Activated CD4-positive, alpha-beta T cell treated with anti-CD3 and anti-CD28 coated beads, Interleukin-2, amount 50 U/mL, for 24 hours (primary cell): ENCODE measurements around the gene HNRNPM.
"Not testable (repeated sequence)": the region's sequence is repeated elsewhere in the genome, so short reads cannot be mapped to it uniquely, and the experiment has no call there.

Source experiments
- DNase-seq, 2 donors: peaks; one replicate each; pipeline ENCODE4 v3.0.0-alpha.2; 2020; ENCODE audit warnings: low read depth in 1 of 2, low spot score in 1 of 2

HNRNPM gene

GRCh38 chr19:8423817-8424223 lies 21.0 kb upstream of the HNRNPM start:
- DNase-seq, result no peak

DNA sequence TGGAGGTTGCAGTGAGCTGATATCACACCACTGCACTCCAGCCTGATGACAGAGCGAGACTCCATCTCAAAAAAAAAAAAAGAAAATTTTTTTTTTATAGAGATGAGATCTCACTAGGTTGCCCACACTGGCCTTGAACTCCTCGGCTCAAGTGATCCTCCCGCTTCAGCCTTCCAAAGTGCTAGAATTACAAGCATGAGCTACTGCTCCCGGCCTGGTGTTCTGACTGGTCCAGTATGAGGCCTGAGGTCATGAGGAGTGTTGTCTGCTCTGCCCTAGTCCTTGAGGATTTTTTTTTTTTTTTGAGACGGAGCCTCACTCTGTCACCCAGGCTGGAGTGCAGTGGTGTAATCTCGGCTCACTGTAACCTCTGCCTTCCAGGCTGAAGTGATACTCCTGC lies 19.4 kb upstream of the HNRNPM start:
- DNase-seq, result not testable (repeated sequence)

GRCh38 chr19:8426283-8426682 lies 18.5 kb upstream of the HNRNPM start:
- DNase-seq, result no peak

DNA sequence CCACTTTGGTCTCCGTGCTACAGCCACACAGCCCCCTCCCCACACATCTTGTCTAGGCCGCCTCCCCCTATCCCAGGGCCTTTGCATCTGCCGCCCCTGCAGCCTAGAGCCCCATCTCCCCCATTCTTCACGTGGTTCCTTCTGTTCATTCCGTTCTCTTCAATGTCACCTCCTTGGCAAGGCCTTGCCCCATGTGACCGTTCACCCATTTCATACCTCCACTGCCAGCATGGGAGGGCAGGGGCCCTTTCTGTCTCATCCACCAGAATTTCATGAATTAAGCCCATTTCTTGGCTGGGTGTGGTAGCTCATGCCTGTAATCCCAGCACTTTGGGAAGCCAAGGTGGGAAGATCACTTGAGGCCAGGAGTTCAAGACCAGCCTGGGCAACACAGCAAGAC lies 15.7 kb upstream of the HNRNPM start:
- DNase-seq, result no peak

- DNase-seq, result no peak
Measured at GRCh38 chr19:8429826-8430225, 14.9 kb upstream of the HNRNPM start.

GRCh38 chr19:8430650-8431049 lies 14.1 kb upstream of the HNRNPM start:
- no peak for DNase-seq

DNA sequence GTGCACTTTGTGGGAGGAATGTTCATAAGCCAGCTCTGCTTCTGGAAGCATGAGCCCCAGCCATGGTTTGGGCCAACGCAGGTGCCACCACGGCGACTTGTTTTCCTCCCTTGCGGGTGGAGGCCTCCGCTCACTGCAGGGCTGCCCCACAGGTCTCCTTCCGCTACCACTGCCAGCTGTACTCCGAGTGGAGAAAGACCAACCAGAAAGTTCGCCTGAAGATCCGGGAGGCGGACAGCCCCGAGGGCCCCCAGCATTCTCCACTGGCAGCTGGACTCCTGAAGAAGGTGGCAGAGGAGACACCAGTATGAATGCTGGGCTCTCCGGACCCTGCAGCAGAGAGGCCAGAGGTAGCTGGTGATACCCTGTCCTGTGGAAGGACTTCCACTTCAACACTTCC lies 6.5 kb upstream of the HNRNPM start:
- DNase-seq, result no peak

DNA sequence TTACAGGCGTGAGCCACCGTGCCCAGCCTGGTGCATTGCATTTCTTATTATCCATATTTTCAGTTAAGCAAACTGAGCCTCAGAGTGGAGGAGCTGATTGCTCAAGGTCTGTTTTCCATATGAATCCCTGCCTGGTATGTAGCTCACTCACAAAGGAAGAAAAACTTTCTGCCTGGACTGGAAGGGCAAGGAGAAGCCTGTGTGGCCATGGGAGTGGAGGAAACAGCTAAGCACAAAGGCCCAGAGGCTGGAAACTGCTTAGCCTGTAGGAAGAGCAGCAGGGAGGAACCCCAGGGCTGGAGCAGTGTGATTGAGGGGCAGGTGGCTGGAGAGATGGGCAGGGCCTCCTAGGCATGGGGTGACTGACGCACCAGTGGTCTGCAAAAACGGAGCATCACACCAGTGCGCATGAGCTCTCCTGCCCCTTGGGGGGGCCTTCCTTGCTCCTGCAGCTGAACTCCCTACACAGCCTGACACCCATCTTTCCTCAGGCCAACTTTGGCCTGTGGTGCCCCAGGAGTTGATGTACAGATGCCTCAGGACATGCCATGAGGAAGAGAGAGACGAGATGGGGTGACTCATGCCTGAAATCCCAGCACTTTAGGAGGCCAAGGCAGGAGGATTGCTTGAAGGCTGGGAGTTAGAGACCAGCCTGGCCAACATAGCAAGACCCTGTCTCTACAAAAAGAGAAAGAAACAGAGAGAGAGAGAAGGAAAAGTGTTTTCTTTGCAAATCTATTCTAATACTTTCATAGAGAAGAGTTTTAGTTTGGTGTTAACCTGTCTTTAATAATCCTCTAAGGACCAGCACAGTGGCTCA lies 2.8 kb upstream of the HNRNPM start:
- DNase-seq, result no peak

GRCh38 chr19:8444140-8444676 lies 567 bp upstream of the HNRNPM start:
- DNase-seq, result not testable (repeated sequence)

DNA sequence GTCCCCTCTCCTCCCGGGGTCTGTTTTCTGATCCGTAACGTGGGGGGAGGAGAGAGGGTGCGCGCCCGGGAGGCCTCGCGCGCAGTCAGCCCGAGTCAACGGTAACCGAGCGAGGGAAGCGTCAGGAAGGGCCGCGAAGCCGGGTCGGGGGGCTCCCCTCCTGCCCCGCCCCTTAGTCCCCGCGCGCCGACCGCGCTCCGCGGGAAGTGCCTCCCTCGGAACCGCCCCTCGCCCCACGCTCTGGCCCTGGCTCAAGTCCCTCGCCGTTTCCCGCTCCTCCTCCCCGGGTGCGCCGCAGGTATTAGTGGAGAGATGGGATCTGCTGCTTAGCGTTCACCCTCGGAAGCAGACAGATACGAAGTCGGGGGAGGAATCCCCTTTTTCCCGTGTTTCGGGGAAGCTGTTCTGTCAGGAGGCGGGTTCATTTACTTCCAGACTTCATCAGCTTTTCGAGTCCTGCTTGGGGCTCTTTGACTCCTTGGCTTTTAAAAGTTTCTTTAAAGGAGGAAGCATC lies 770 bp downstream of the HNRNPM start:
- peak; percentile 9 to 10 for DNase-seq

DNA sequence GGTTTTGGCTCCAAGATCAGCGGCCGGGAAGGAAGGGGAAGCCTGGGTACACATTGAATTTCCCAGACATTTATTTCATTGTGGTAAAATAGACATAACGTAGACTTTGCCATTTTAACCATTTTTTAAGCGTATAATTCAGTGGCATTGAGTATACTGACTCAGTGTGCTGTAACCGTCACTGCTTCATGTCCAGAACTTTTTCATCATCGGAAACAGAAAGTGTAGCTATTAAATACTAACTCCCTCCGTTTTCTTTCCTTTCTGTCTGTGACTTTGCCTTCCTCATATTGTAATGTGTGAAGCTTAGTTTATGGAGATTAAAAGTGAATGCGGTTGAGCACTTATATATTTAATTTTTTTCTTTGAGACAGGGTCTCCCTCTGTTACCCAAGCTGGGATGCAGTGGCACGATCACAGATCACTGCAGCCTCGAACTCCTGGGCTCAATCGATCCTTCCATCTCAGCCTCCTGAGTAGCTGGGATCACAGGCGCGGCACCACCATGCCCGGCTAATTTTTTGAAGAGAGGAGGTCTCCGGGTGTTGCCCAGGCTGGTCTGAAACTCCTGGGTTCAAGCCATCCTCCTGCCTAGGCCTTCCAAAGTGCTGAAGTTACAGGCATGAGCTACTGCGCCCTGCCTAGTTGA lies 1.4 kb downstream of the HNRNPM start:
- DNase-seq, result no peak

DNA sequence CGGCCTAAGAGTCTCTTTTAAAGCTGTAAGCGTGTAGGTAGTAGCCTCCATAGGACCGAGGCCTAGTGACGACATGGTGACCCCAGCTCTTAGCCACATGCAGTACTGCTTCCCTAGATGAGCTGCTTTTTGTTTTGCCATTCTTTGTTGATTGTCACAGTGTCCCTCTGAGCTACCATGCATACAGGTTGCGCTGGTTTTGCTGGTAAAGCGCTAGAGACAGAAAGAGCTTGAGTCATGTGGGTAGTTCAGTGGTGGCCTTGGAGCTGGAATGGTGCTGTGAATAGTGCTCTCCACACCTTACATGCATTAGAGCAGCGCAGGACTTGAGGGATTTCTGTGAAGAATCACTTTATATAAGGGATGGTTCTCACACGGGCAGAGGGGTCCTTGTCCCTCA lies 5.1 kb downstream of the HNRNPM start:
- no peak for DNase-seq

DNA sequence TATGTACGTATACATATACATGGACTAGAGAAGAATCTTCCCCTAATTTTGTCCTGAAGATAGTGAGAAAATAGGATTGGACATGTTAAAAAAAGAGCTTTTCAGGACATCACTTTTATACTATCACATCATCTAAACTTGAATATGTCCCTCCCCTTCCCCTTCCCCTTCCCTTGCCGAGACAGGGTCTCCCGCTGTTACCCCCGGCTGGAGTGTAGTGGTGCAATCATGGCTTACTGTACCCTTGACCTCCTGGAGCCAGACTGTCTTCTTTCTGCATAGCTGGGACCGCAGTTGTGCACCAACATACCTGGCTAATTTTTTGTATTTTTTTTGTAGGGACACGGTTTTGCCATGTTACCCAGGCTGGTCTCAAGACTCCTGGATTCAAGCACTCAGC lies 6.6 kb downstream of the HNRNPM start:
- no peak for DNase-seq

DNA sequence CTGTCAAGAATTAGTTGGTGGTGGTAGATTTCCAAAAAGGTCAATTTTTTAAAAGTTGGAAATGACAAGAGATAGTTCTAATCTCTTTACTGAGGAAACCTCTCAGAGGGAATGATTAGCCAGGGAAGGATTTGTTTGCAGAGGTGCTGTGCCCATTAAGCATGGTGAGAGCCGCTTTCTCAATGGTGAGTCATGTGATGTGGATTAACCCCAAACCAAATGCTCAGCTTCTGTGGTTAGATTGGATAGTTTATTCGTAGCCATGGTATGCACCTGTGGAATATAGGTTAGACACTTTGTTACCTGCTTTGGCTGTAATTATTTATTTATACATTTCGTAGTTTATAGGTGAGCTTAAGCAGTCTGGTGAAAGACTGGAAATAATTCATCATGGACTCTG lies 7.1 kb downstream of the HNRNPM start:
- no peak for DNase-seq

DNA sequence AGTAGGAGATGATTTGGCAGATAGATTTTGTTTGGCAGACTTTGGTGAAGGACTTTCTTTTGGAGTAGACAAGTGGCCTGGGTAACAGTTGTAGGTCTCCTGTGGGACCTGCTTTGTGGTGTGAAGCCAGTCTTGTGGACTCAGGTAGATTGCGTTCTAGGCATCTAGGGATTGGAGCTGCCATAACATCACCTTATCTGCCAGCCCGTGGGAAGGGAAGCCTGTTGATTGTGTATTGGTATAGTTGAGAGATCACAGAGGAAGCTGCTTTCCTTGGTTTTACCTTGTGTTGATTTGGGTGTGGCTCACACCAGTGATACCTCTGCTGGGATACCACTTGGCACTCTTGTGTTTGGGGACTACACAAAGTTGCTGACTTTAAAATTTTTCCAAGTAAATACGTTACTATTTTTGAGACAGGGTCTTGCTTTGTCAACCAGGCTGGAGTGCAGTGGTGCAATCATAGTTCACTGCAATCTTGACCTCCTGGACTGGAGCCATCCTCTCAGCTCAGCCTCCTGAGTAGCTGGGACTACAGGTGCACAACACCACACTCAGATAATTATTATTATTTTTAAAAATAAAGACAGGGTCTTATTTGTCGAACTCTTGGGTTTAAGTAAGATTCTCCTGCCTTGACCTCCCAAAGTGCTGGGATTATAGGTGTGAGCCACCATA lies 7.8 kb downstream of the HNRNPM start:
- no peak for DNase-seq

DNA sequence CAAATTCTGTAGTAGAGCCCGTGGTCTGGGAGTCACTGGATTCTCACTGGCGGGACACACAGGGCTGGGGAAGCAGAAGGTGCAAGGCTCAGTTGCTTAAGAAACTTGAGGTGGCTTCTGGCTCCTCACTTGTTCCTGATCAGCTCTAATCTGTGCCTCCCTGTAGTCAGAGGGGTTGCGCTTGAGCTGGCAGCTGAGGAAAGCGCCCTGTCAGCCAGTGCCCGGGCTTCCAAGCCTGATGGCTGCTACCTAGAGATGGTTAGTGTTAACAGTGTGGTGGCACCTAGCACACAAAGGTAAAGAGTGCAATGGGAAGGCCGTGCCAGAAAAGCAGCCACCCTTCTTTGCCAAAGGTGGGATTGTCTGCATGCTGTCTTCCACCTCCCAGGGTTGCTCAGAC lies 8.8 kb downstream of the HNRNPM start:
- no peak for DNase-seq

- DNase-seq, result no peak
Measured at GRCh38 chr19:8454218-8454617, 9.4 kb downstream of the HNRNPM start.

DNA sequence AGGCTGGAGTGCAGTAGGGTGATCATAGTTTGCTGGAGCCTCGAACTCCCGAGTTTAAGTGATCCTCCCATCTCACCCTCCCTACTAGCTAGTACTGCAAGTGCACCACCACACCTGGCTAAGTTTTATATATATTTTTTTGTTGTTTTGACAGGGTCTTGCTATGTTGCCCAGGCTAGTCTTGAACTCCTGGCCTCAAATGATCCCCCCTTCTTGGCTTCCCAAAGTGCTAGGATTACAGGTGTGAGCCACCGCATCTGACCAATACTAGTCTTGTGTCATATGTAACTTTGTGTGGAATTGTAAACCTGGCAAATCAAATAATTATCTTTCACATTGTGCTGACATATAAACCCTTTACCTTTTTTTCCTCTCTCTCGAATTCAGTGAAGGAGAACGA lies 10.2 kb downstream of the HNRNPM start:
- DNase-seq, result no peak

GRCh38 chr19:8456064-8456463 lies 11.3 kb downstream of the HNRNPM start:
- DNase-seq, result no peak

- DNase-seq, result no peak
Measured at GRCh38 chr19:8457209-8457608, 12.4 kb downstream of the HNRNPM start.

DNA sequence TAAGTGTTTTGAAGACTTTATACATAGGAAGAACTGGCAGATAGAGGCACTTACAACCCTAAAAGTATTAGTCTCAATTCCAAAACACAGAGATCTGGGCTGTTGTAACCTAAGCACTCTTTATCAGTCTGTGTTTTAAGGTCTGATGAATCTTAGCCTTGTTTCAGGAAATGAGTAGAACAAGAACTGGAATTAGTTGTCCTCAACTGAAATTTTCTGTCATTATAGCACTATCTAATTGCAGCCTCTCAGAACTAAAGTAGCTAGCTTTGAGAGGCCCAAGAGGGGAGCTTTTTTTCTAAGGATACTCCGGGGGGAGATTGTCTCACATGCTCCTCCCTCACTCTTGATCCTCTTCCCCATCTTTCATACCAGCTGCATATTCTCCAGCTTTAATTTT lies 13.1 kb downstream of the HNRNPM start:
- DNase-seq, result no peak

DNA sequence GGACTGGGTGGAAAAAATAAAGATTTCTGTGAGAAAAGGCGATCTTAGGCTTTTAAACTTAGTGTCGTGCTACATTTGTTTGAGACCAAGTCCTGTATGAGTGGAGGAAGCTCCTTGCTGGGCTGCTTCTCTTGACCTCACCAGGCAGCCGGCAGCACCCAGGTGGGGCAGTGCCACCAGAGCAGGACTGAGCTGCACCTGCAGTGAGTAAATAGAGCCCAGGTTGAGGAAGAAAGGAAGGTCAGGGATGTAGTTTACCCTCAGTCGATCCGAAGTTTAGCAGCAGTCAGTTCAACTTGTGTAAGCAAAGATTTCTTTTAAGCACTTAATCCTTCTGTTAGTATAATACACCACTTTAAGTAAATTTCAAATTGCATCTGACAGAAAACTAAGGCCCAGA lies 13.6 kb downstream of the HNRNPM start:
- no peak for DNase-seq
